HG03565 (cell line): Measurements from ENCODE around the gene KIT.

Experiments
- ATAC-seq: cut with Tn5 transposase; IDR thresholded peaks from one replicate; pipeline ENCODE4 v1.9.1; 2021; ENCODE audit warnings: mild to moderate bottlenecking, moderate library complexity; ENCODE audit not compliant: unreplicated experiment

KIT gene

GRCh38 chr4:54741202-54741601, 83.4 kb downstream of the KIT start:
- ATAC-seq = no peak

- no peak for ATAC-seq
Observed at GRCh38 chr4:54742636-54743399, 85.1 kb downstream of the KIT start.

GRCh38 chr4:54743562-54743961, 85.8 kb downstream of the KIT start:
- no peak for ATAC-seq

- no peak for ATAC-seq
Observed at GRCh38 chr4:54744487-54744886, 86.7 kb downstream of the KIT start.

GRCh38 chr4:54745031-54745770, 87.4 kb downstream of the KIT start:
- no peak for ATAC-seq

GRCh38 chr4:54746218-54746617, 88.5 kb downstream of the KIT start:
- no peak for ATAC-seq

- no peak for ATAC-seq
Observed at GRCh38 chr4:54750341-54750740, 92.6 kb downstream of the KIT start.

- ATAC-seq = no peak
Observed at GRCh38 chr4:54754394-54754793, 96.6 kb downstream of the KIT start.

GRCh38 chr4:54764476-54764875, 106.7 kb downstream of the KIT start:
- no peak for ATAC-seq

GRCh38 chr4:54767376-54767775, 109.6 kb downstream of the KIT start:
- no peak for ATAC-seq

- ATAC-seq = no peak
Observed at GRCh38 chr4:54773022-54773421, 115.3 kb downstream of the KIT start.

GRCh38 chr4:54779036-54779435, 121.3 kb downstream of the KIT start:
- ATAC-seq = no peak

- no peak for ATAC-seq
Observed at GRCh38 chr4:54779476-54780148, 121.9 kb downstream of the KIT start.

GRCh38 chr4:54780149-54780495, 122.4 kb downstream of the KIT start:
- no peak for ATAC-seq

GRCh38 chr4:54781756-54782155, 124.0 kb downstream of the KIT start:
- ATAC-seq = no peak

GRCh38 chr4:54783402-54784110, 125.8 kb downstream of the KIT start:
- ATAC-seq = no peak

- ATAC-seq = no peak
Observed at GRCh38 chr4:54784161-54784671, 126.5 kb downstream of the KIT start.
